ENCODE results near the gene AFF1. TPM values are rescaled to one million over a fixed set of nuclear protein-coding genes. Genes with fewer than 3 reads are reported as not detected.

The AFF1 gene
- total and polyA plus RNA-seq, 2 of the 4 experiments (the other 2 are of a cell fraction) = 7.0 to 9.6 TPM

GRCh38 chr4:87108142-87108546, 173.3 kb downstream of the AFF1 start:
- Histone ChIP-seq H3K4me3 (ENCODE audit: insufficient read depth, low read depth, low read length) (no peak overlapping the region), H3K23ac (ENCODE audit: low read depth, low read length) (peak overlapping the region; percentile 69; the same call in 1 of the 2 replicates), H4K20me1 (ENCODE audit: insufficient read depth, low read length) (peaks cover 8% of the 10 kb centered on the region; the same call in 1 of the 2 replicates), H3K14ac (replicated peaks; ENCODE audit: low read depth, low read length) (no peak overlapping the region), H2BK120ac (ENCODE audit: low read depth, low read length) (peak overlapping the region; percentile 67; the same call in 1 of the 2 replicates), H3K4ac (ENCODE audit: low read depth, low read length) (peak overlapping the region; percentile 70; the same call in 1 of the 2 replicates), H3K9me1 (ENCODE audit: insufficient read depth, low read length) (peaks cover 2% of the 10 kb centered on the region), H3K9me3 (ENCODE audit: control insufficient read depth, insufficient read depth, low read length) (no peaks in the 10 kb centered on the region), H3K4me2 (ENCODE audit: low read depth, low read length) (peak overlapping the region; percentile 73), H3K9ac (ENCODE audit: low read depth, low read length) (no peak overlapping the region), H2AFZ (replicated peaks; ENCODE audit: low read length, poor library complexity) (peak overlapping the region; percentile 79), H3K4me1 (ENCODE audit: control insufficient read depth, insufficient read depth, low read length) (peaks cover 9% of the 10 kb centered on the region), H3K36me3 (ENCODE audit: control insufficient read depth, insufficient read depth, low read length) (peaks cover 3% of the 10 kb centered on the region), H3K56ac (ENCODE audit: extremely low read depth, insufficient read depth, low read length) (peak overlapping the region; percentile 20; the same call in 1 of the 2 replicates), H2BK15ac (ENCODE audit: low read depth, low read length) (peak overlapping the region; percentile 0; the same call in 1 of the 3 replicates), H2BK20ac (ENCODE audit: low read depth, low read length) (peak overlapping the region; percentile 66), H4K5ac (ENCODE audit: low read depth, low read length) (no peak overlapping the region), H2BK5ac (ENCODE audit: low read depth, low read length, poor library complexity, severe bottlenecking) (peak overlapping the region; percentile 51), H3K27me3 (ENCODE audit: control insufficient read depth, insufficient read depth, low read length) (no peaks in the 10 kb centered on the region), H3K27ac (ENCODE audit: insufficient read depth, low read length) (peak overlapping the region; percentile 51), H3K18ac (ENCODE audit: low read depth, low read length) (no peak overlapping the region), H2AK9ac (replicated peaks; ENCODE audit: low read depth, low read length, poor library complexity) (peak overlapping the region; percentile 21), H2AK5ac (ENCODE audit: low read depth, low read length) (no peak overlapping the region), H4K91ac (ENCODE audit: insufficient read depth, low read depth, low read length) (no peak overlapping the region; the same call in 1 of the 2 replicates), H3K79me1 (ENCODE audit: low read depth in 1 of 2, low read length in 2 of 2) (peaks cover 3 to 29% of the 10 kb centered on the region in 2 experiments; a peak in 3 of 4 replicates), H4K8ac (ENCODE audit: low read depth in 2 of 2, low read length in 2 of 2) (peak overlapping the region in 1 of 2 experiments; percentile 43; a peak in 1 of 4 replicates)
- ATAC-seq (ENCODE audit: low read depth) (peak; percentile 91), DNase-seq (peak; percentile 85)
- intact Hi-C loops (cut with micrococcal nuclease) (no loop called here), in situ Hi-C loops (cut with MboI; ENCODE audit: low sequenced_read_pairs) (loop anchor here (25.0 kb wide), 1 partner anchor 621 kb away; no protein-coding TSS in a partner anchor), dilution Hi-C loops (cut with HindIII; ENCODE audit: low sequenced_read_pairs, unreplicated experiment) (no loop called here)
- no TSS peak for BruUV-seq (replicated peaks)
- TF ChIP-seq USF2 (IDR thresholded peaks at IDR 0.05; ENCODE audit: low read depth, low read length) = no peak
- TF ChIP-seq RAD21 (IDR thresholded peaks at IDR 0.05; ENCODE audit: low read length) = 0 out of 2 replicates have a peak, but pooled peaks have one; percentile 8
- TF ChIP-seq SMC3 (IDR thresholded peaks at IDR 0.05; ENCODE audit: low read depth, low read length) = no peak
- TF ChIP-seq NFE2L2 (IDR thresholded peaks at IDR 0.05; ENCODE audit: low read depth, low read length) = peak; percentile 55; the same call in 1 of the 2 replicates
- 0 out of 2 replicates have a peak, but pooled peaks have one; percentile 7 for TF ChIP-seq BHLHE40 (IDR thresholded peaks at IDR 0.05; ENCODE audit: low read depth, low read length)
- TF ChIP-seq CTCF (conservative IDR thresholded peaks at IDR 0.05; ENCODE audit: low read depth, low read length) = no peak
- TF ChIP-seq FOS (IDR thresholded peaks at IDR 0.05; ENCODE audit: low read depth, low read length) = peak; percentile 83
- no peak for TF ChIP-seq RCOR1 (IDR thresholded peaks at IDR 0.05; ENCODE audit: insufficient replicate concordance, low read length)
- peak; percentile 37 for TF ChIP-seq CEBPB (IDR thresholded peaks at IDR 0.05; ENCODE audit: low read depth, low read length)
- TF ChIP-seq ELK1 (IDR thresholded peaks at IDR 0.05; ENCODE audit: borderline replicate concordance, low read depth, low read length) = no peak
- TF ChIP-seq RFX5 (IDR thresholded peaks at IDR 0.05; ENCODE audit: low read depth, low read length) = no peak
- no peak for TF ChIP-seq MXI1 (IDR thresholded peaks at IDR 0.05; ENCODE audit: borderline replicate concordance, low read depth, low read length)
- TF ChIP-seq MAZ (IDR thresholded peaks at IDR 0.05; ENCODE audit: borderline replicate concordance, low read depth, low read length) = no peak
- TF ChIP-seq POLR2A (IDR thresholded peaks at IDR 0.05; ENCODE audit: low read depth, low read length) = no peak
- no peak for TF ChIP-seq CHD1 (IDR thresholded peaks at IDR 0.05; ENCODE audit: low read depth, low read length)
- TF ChIP-seq MAFK (IDR thresholded peaks at IDR 0.05; ENCODE audit: low read depth, low read length) = peak; percentile 96
- whole genome bisulfite sequencing, 2 experiments (ENCODE audit: extremely low coverage in 2 of 2, insufficient read length in 1 of 2) = 20% methylated on average over 2 of the region's 5 CpGs; no CpG with 5 or more reads in 1 of the 2 experiments
- ChIA-PET CTCF (no interaction called here), POLR2A (ENCODE audit: unreplicated experiment) (no interaction called here)

Measured in IMR-90 (cell line).